HG03354 (cell line): ENCODE data around the gene NAALADL2.

Source experiments
- ATAC-seq: cut with Tn5 transposase; IDR thresholded peaks from one replicate; pipeline ENCODE4 v1.9.1; 2021; ENCODE audit warnings: mild to moderate bottlenecking; ENCODE audit not compliant: unreplicated experiment, poor library complexity, severe bottlenecking

The NAALADL2 gene

GRCh38 chr3:175659670-175660350 is 800.7 kb downstream of the NAALADL2 start:
- ATAC-seq = no peak

- no peak for ATAC-seq
Measured at GRCh38 chr3:175662815-175663214, 803.7 kb downstream of the NAALADL2 start.

GRCh38 chr3:175664911-175665310 is 805.8 kb downstream of the NAALADL2 start:
- no peak for ATAC-seq

GRCh38 chr3:175668300-175668699 is 809.2 kb downstream of the NAALADL2 start:
- no peak for ATAC-seq

GRCh38 chr3:175670557-175670956 is 811.4 kb downstream of the NAALADL2 start:
- ATAC-seq = no peak

- ATAC-seq = no peak
Measured at GRCh38 chr3:175672119-175672689, 813.1 kb downstream of the NAALADL2 start.

- ATAC-seq = no peak
Measured at GRCh38 chr3:175679568-175679967, 820.4 kb downstream of the NAALADL2 start.

GRCh38 chr3:175692256-175692655 is 833.1 kb downstream of the NAALADL2 start:
- no peak for ATAC-seq

GRCh38 chr3:175695251-175695650 is 836.1 kb downstream of the NAALADL2 start:
- no peak for ATAC-seq

GRCh38 chr3:175702956-175703355 is 843.8 kb downstream of the NAALADL2 start:
- ATAC-seq = no peak

- ATAC-seq = no peak
Measured at GRCh38 chr3:175704366-175705055, 845.4 kb downstream of the NAALADL2 start.

GRCh38 chr3:175713268-175713667 is 854.1 kb downstream of the NAALADL2 start:
- no peak for ATAC-seq

- ATAC-seq = no peak
Measured at GRCh38 chr3:175716446-175716845, 857.3 kb downstream of the NAALADL2 start.

GRCh38 chr3:175726228-175726627 is 867.1 kb downstream of the NAALADL2 start:
- no peak for ATAC-seq

GRCh38 chr3:175728566-175728965 is 869.4 kb downstream of the NAALADL2 start:
- ATAC-seq = no peak

GRCh38 chr3:175729466-175729865 is 870.3 kb downstream of the NAALADL2 start:
- ATAC-seq = no peak

- no peak for ATAC-seq
Measured at GRCh38 chr3:175731543-175731942, 872.4 kb downstream of the NAALADL2 start.

- no peak for ATAC-seq
Measured at GRCh38 chr3:175732017-175732416, 872.9 kb downstream of the NAALADL2 start.

- ATAC-seq = no peak
Measured at GRCh38 chr3:175735866-175736265, 876.7 kb downstream of the NAALADL2 start.

GRCh38 chr3:175737646-175738572 is 878.8 kb downstream of the NAALADL2 start:
- no peak for ATAC-seq
